ENCODE measurements around the gene SEC14L2.
A peak's percentile ranks its signal among the peaks of the same experiment; 100 is the strongest.

SEC14L2 gene

GRCh38 chr22:30396871-30397655 lies at the start of gene SEC14L2:
Gene SEC14L2 (plus strand): TSS chr22:30397018. CDS start chr22:30397117, 99 bp downstream.
- peak; percentile 66 for DNase-seq

- peak; percentile 58 for DNase-seq
Observed at GRCh38 chr22:30347255-30347892, 49.4 kb upstream of the SEC14L2 start.

- DNase-seq, result peak; percentile 54
Observed at GRCh38 chr22:30348404-30348803, 48.4 kb upstream of the SEC14L2 start.

- peak; percentile 28 for DNase-seq
Observed at GRCh38 chr22:30348809-30349208, 48.0 kb upstream of the SEC14L2 start.

- no peak for DNase-seq
Observed at GRCh38 chr22:30351226-30351625, 45.6 kb upstream of the SEC14L2 start.

GRCh38 chr22:30354644-30355043 lies 42.2 kb upstream of the SEC14L2 start:
- DNase-seq, result no peak

GRCh38 chr22:30356449-30357235 lies 40.2 kb upstream of the SEC14L2 start, which contains the start of the genes CCDC157 and SF3A1:
Gene CCDC157 (plus strand): TSS chr22:30357007. CDS start chr22:30366001, 8,994 bp downstream.
Gene SF3A1 (minus strand): TSS chr22:30356894. CDS start chr22:30356792, 102 bp downstream.
- peak; percentile 94 for DNase-seq

GRCh38 chr22:30357236-30357570 lies 39.6 kb upstream of the SEC14L2 start:
- DNase-seq, result no peak

- DNase-seq, result no peak
Observed at GRCh38 chr22:30357650-30358215, 39.1 kb upstream of the SEC14L2 start.

- no peak for DNase-seq
Observed at GRCh38 chr22:30358541-30358940, 38.3 kb upstream of the SEC14L2 start.

- no peak for DNase-seq
Observed at GRCh38 chr22:30361916-30362650, 34.7 kb upstream of the SEC14L2 start.

- no peak for DNase-seq
Observed at GRCh38 chr22:30362651-30363281, 34.1 kb upstream of the SEC14L2 start.

- DNase-seq, result no peak
Observed at GRCh38 chr22:30365891-30366290, 30.9 kb upstream of the SEC14L2 start.

GRCh38 chr22:30368420-30368819 lies 28.4 kb upstream of the SEC14L2 start:
- DNase-seq, result no peak

GRCh38 chr22:30370641-30371230 lies 26.1 kb upstream of the SEC14L2 start:
- no peak for DNase-seq

- DNase-seq, result no peak
Observed at GRCh38 chr22:30371321-30371720, 25.5 kb upstream of the SEC14L2 start.

GRCh38 chr22:30371981-30372380 lies 24.8 kb upstream of the SEC14L2 start:
- DNase-seq, result no peak

GRCh38 chr22:30372915-30373314 lies 23.9 kb upstream of the SEC14L2 start:
- DNase-seq, result no peak

GRCh38 chr22:30373331-30374325 lies 23.2 kb upstream of the SEC14L2 start:
- DNase-seq, result no peak

- DNase-seq, result no peak
Observed at GRCh38 chr22:30375312-30375849, 21.4 kb upstream of the SEC14L2 start.

Measured in activated CD4-positive, alpha-beta T cell treated with anti-CD3 and anti-CD28 coated beads, Interleukin-2, Interleukin-6, amounts not matched to agents 100 ng/mL and 50 ng/mL, durations not matched to agents 16 hours and 8 hours (primary cell).